ENCODE measurements around the gene PRKCQ.
"Not testable (repeated sequence)": the region's sequence is repeated elsewhere in the genome, so short reads cannot be mapped to it uniquely, and the experiment has no call there.

Gene PRKCQ

GRCh38 chr10:6400821-6401465 lies 179.1 kb downstream of the PRKCQ start:
- DNase-seq, result no peak

DNA sequence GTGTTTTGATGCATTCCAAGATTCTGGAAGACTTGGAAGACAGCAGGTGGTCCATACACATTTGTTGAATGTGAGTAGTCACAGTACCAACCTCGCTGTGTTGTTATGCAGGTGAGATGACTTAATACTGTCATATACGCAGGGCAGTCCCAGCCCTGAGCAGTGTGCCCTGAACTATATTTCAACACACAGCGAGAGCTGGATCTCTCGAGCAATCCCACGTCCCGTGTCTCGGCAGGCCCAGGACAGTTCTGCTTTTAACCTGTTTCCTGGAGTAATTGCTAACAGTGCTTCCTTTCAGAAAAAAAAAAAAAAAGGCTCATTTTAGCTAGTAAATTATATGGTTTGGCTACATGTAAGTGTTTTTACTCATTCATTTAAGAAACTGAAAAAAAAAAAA lies 179.7 kb downstream of the PRKCQ start:
- no peak for DNase-seq

- DNase-seq, result no peak
Measured at GRCh38 chr10:6399879-6400278, 180.2 kb downstream of the PRKCQ start.

DNA sequence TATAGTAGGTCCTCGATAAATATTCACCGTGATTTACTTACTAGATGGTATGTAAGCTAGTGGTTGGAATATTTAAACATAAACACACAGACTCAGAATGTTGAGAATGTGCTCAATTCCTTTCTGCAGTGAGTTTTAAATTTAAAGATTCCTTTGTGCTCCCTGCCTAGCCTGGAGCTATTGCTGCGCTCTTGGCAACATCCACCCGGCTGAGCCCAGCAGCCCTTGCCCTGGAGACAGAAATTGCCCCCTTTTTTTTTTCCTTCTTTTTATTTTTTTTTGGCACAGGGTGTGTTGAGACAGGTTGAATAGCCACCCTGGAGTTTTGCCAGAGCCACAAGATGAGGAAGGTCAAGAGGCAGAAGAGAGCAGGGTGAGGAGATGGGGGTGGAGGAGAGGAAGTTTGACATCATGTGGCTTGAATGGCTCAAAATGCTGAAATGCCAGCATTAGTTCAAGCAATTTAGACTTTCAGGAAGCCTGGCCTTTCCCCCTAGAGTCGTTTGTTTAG lies 180.8 kb downstream of the PRKCQ start:
- DNase-seq, result no peak

DNA sequence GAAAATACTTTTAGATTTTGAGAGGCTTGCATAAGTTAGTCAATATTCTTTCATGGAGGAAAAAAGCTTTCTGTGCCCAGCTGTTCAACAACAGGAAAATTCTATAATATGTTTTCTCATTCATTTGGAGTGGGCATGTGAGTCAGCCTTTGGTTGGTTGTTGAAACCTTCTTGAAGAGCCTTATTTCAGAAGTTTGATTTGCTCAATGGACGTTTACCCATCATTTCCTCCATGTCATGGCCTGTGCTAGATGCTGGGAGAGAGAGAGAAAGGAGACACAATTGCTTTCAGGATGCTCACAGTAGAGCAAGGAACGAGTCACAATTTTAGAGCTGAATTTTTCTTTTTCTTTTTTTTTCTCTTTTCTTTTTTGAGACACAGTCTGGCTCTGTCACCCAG lies 181.7 kb downstream of the PRKCQ start:
- DNase-seq, result no peak

DNA sequence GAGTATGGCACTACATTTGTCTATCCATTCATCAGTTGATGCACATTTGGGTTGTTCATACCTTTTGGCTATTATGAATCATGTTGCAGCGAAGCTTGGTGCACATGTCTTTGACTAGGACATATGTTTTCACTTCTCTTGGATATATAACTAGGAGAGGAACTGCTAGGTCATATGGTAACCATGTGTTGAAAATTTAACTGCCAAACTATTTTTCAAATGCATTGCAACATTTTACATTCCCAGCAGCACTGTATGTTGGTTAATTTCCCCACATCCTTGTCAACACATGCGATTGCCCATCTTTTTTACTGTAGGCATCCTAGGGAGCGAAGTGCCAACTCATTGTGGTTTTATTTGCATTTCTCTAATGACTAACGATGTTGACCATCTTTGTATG lies 183.4 kb downstream of the PRKCQ start:
- DNase-seq, result no peak

- no peak for DNase-seq
Measured at GRCh38 chr10:6396226-6396625, 183.8 kb downstream of the PRKCQ start.

- DNase-seq, result no peak
Measured at GRCh38 chr10:6395606-6396005, 184.5 kb downstream of the PRKCQ start.

- no peak for DNase-seq
Measured at GRCh38 chr10:6394084-6394483, 186.0 kb downstream of the PRKCQ start.

GRCh38 chr10:6393168-6393567 lies 186.9 kb downstream of the PRKCQ start:
- DNase-seq, result no peak

DNA sequence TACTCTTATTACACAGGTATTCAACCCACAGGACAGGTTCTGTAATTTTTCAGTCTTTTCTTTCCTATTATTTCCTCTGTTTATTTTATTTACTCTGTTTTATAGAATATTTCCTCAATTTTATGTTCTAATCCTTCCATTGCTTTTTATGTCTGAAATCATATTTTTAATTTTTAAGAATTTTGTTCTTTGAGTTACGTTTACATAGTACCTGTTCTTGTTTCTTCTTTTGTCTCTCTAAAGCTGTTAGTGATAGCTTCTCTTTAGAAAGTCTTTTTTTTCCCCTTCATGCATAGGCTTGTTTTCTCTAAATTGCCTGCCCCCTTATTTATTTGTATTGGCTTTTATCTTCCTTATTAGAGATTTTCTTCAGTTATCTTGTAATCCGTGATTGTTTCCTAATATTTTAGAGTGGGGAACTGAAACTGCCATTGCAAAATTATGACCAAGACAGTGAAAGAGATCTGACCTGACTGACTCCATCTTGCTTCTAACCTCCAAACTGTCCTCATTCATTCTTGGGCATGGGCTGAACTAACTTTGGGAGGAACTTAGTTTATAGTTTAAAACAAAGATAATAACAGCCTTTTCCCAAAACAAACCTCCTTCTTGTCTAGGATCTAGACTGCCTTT lies 189.7 kb downstream of the PRKCQ start:
- no peak for DNase-seq

GRCh38 chr10:6388261-6388893 lies 191.7 kb downstream of the PRKCQ start:
- no peak for DNase-seq

DNA sequence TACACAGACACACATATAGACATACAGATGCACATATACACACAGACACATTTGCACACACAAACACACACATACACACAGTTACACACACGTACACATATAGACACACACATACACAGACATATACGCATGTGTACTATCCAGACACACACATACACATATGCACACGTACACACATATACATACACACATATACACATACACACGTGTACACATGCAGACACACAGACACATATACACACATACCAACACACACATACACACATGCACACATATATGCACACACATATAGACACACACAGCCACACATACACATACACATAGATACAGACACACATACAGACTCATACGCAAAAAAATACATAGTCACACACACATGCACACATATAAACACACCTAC lies 193.1 kb downstream of the PRKCQ start:
- no peak for DNase-seq

DNA sequence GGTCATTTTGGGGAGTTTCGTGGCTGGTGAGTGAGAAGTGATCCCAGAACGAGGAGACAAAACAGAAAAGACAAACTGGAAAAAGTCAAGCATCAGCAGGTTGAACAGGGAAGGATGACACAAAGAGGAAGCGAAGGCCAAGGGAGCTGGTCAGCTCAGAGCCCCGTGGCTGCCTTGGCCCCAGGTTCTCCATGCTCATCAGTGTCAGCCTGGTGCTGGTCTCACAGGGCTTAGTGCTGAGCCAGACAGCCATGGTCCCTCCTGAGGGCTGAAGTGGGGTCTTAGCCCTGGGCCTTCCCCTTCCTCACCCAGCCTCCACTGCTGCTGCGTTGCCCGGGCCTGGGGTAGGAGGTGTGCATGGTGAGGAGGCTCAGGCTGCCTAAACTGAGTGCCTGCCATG lies 193.7 kb downstream of the PRKCQ start:
- DNase-seq, result no peak

DNA sequence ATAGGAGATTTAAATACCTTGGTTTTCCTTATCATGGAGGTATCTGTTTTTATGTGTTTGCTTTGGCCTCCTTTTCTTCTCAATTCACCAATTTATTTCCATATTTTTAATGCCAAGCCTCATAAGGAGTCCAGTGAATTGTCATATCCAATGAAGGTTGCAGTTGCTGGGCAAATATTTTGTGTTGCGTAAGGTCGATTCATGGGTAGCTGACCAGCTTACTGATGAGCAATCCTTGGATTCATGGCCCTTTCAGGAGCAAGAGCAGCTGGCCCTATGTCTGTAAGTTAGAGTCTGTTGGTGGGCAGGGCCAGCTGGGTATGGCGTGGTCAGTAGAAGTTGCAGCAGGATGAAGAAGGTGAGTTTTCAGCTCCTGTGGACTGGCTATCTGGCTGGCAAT lies 194.4 kb downstream of the PRKCQ start:
- no peak for DNase-seq

DNA sequence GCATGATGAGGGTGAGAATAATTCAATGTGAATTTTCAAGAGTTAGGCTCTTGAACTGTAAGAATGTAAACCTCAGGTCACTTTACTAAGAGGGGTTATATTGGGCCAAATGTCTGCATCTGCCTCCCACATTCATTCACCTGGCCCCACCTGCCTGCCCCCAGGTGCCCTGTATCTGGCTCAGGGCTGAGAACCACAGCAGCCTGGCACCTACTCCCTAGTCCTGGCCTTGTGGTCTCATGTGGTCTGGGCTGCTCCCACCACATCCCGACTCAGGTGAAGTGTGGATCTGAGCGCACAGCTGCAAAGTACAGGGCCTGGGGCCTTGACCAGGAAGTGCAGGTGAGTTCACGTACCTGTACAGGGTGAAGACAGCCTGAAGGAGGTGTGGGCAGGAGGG lies 195.2 kb downstream of the PRKCQ start:
- no peak for DNase-seq

DNA sequence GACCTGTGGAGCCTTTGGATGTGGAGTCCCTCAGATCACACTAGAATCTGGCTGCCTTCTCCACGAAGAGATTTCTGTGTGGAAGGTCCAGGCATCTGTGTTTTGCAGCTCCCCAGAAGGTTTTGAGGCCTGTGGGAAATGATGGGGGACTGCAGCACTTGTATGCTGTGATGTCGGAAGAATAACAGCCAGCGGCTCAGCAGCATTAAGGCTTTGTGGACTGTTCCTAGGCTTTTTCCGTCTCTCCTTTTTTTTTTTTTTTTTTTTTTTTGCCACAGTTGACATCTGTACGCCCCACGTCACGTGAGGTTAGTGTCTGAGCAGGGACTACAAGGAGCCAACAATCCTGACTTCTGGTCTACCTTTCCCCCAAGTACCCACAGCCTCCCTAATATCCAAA lies 196.0 kb downstream of the PRKCQ start:
- no peak for DNase-seq

DNA sequence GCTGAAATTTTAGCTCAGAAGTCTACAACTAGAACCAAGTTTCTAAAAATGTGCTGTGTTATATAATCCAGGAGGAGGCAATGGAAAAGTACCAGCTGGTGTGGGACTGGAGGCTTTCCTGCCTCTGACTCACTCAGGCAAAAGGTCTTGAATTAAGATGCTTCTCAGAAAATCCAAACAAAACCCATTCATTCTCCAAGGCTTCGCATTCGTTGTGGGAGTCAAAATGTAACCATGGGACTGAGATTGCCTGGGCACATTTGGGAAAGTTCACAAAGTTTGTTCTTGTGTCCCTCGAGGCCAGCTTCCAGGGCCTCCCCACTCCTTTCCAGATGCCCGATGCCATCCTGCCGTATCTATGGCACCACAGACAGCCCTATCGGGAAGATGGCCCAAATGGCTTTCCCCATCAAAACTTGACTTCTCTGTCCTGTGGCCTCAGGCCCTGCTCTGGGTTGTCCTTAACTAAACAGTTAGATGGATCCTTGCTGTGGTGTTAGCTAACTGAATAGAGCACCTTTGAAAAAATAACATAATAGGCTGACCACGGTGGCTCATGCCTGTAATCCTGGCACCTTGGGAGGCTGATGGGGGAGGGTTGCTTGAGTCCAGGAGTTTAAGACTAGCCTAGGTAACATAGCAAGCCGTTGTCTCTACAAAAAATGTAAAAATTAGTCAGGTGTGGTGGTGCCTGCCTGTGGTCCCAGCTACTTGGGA lies 196.8 kb downstream of the PRKCQ start:
- no peak for DNase-seq

- DNase-seq, result no peak
Measured at GRCh38 chr10:6382081-6382480, 198.0 kb downstream of the PRKCQ start.

GRCh38 chr10:6380478-6380877 lies 199.6 kb downstream of the PRKCQ start:
- not testable (repeated sequence) for DNase-seq

GRCh38 chr10:6379015-6379776 lies 200.9 kb downstream of the PRKCQ start:
- no peak for DNase-seq

Data from stimulated activated CD4-positive, alpha-beta T cell treated with anti-CD3 and anti-CD28 coated beads, Interleukin-2, amount 100 ng/mL, for 48 hours (primary cell).